AG10803 (cell line): ENCODE data around the gene PRUNE2.

Experiments used
- DNase-seq: peaks from one replicate; pipeline ENCODE4 v3.0.0; 2010; ENCODE audit warnings: low read depth
- H3K4me3 ChIP-seq: 2 replicates; pipeline ENCODE4 v1.5.1; 2011; ENCODE audit warnings: mild to moderate bottlenecking, low read length, control low read depth
- TF ChIP-seq, protein P1 (sequence below): conservative IDR thresholded peaks from 2 replicates; pipeline ENCODE4 v1.5.1; 2011; ENCODE audit warnings: mild to moderate bottlenecking, low read length, control low read depth, inconsistent platforms

PRUNE2 gene

GRCh38 chr9:76716085-76716672, 189.7 kb downstream of the PRUNE2 start:
- TF ChIP-seq, protein P1, sequence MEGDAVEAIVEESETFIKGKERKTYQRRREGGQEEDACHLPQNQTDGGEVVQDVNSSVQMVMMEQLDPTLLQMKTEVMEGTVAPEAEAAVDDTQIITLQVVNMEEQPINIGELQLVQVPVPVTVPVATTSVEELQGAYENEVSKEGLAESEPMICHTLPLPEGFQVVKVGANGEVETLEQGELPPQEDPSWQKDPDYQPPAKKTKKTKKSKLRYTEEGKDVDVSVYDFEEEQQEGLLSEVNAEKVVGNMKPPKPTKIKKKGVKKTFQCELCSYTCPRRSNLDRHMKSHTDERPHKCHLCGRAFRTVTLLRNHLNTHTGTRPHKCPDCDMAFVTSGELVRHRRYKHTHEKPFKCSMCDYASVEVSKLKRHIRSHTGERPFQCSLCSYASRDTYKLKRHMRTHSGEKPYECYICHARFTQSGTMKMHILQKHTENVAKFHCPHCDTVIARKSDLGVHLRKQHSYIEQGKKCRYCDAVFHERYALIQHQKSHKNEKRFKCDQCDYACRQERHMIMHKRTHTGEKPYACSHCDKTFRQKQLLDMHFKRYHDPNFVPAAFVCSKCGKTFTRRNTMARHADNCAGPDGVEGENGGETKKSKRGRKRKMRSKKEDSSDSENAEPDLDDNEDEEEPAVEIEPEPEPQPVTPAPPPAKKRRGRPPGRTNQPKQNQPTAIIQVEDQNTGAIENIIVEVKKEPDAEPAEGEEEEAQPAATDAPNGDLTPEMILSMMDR, result no peak
- H3K4me3 ChIP-seq, result no peak overlapping the region
- DNase-seq, result peak; percentile 9

- DNase-seq, result no peak
- TF ChIP-seq, protein P1, result no peak
- H3K4me3 ChIP-seq, result no peak overlapping the region
These were observed 192.5 kb downstream of the PRUNE2 start for GRCh38 chr9:76713381-76713780.

- DNase-seq, result no peak
- no peak overlapping the region for H3K4me3 ChIP-seq
- TF ChIP-seq, protein P1, result no peak
These were observed 196.9 kb downstream of the PRUNE2 start for GRCh38 chr9:76709020-76709419.

DNA sequence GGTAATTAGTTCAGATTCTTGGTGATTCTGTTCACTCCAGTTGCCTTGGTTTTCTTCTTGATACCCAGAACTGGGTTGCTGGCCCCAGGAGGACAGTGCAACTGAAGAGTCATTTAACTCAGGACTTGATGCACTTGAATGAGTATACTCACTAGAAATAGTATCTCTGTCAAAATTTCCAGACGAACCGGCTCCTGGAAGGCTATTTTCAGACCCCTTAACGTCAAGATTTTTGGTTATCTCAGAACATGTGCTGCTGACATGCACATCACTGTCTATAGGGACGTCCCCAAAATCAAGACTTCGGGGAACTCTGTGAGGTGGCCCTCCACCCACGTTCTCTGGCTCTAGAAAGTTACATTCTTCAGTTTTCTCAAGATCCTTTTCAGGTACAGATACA, 198.4 kb downstream of the PRUNE2 start:
- no peak for DNase-seq
- TF ChIP-seq, protein P1, result no peak
- no peak overlapping the region for H3K4me3 ChIP-seq

- H3K4me3 ChIP-seq, result no peak overlapping the region
- DNase-seq, result peak; percentile 95
- TF ChIP-seq, protein P1, result peak; percentile 73
These were observed 201.2 kb downstream of the PRUNE2 start for GRCh38 chr9:76704593-76705204.

- DNase-seq, result no peak
- no peak overlapping the region for H3K4me3 ChIP-seq
- TF ChIP-seq, protein P1, result no peak
These were observed 202.6 kb downstream of the PRUNE2 start for GRCh38 chr9:76703270-76703669.

DNA sequence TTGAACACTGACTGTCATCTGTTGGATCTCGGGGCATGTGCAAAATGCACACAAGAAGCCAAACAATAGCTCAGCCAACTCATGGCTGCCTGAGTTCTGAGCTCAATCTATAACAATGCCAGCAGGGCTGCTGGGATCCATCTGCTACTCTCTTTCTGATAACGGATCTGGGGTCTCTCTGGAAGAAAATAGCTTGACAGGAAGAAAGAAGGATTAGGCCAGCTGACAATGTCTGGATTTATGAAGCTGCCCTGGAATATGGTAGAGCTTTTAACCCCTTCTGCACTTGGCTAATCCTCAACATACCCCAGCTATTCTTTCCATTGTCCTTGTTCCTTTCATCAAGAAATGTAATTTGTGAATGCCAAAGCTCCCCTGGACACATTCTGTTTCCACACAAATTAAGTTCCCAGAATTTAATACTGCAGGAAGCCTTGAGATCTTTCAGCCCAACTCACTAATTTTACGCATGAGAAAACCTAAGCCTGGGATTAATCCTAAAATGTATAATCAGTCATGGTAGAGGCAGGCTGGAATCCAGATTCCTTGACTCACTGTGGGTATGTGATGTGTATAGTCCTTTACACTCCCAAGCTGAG, 204.4 kb downstream of the PRUNE2 start:
- TF ChIP-seq, protein P1, result no peak
- DNase-seq, result peak; percentile 77
- no peak overlapping the region for H3K4me3 ChIP-seq
